Measurements from ENCODE around the gene ALDH1L2. TPM values are rescaled to one million over a fixed set of nuclear protein-coding genes. Genes with fewer than 3 reads are reported as not detected.
"Not testable (repeated sequence)": the region's sequence is repeated elsewhere in the genome, so short reads cannot be mapped to it uniquely, and the experiment has no call there.

Gene ALDH1L2
- total RNA-seq, 4 donors from 2014 or later = 2.1 to 9.1 (median 4.3) TPM

DNA sequence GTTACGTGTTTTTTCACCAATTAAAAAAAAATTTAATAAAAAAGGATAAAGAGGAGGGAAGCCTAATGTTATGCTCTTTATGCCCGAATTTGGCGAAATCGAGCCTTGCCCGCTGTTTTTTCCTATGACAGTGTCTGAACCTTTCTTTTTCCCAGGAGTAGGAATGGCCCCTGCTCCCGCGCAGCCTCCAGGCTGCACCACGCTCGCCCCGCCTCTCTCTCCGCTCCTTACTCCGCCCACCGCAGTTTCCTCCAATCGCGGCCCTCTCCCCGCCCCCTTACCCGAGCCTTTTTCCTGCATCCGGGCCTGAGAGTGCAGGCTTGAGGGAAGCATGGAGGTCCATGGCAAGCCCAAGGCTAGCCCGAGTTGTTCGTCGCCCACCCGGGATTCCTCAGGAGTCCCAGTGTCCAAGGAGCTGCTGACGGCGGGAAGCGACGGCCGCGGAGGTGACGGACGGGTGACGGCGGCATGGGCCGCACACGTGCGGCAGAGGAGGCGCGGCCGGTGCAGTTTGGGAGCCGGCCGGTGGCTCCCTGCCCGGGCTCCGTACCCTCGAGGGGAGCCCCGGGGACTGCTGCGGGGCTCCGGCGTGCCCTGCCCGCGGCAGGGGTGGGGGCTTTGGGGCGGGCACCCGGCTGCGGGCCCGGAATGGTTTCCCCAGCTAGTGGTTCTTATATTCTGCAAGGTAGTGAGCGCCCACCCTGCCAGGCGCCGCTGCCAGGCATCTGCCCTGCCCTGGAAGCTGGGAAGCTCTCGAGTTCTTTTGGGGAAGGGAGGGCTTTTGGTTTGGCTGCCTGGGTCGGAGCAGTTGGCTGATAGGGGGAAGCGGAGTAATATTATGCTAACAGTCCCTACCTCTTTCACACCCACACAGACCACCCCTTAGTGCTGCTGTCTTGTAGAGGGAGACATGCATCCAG is 98.0 kb downstream of the ALDH1L2 start, which contains the start of gene NOPCHAP1:
Gene NOPCHAP1 (plus strand): TSS at position 295 of the 920 bp plus-strand sequence. CDS start 37 bp downstream, at position 332.
- H3K9me3 ChIP-seq = no peaks in the 10 kb centered on the region
- H3K27ac ChIP-seq = peak within 1 kb of the TSS in 2 of 3 donors; percentile 54 to 60
- peak within 1 kb of the TSS; percentile 45 to 76 (median 73) for H3K4me3 ChIP-seq (replicated peaks in 1 of 3)
- WGBS, 2 donors = 0 to 1% methylated on average over 26 of the region's 59 CpGs
- H3K36me3 ChIP-seq = no peaks in the 10 kb centered on the region
- TF ChIP-seq CTCF (IDR thresholded peaks at IDR 0.05) (no peak), POLR2A (IDR thresholded peaks at IDR 0.05) (peak in 1 of 2 donors; percentile 92)
- intact Hi-C loops (cut with DNase I) = no loop called here
- peaks cover 10 to 13% of the 10 kb centered on the region in 2 donors for H3K4me1 ChIP-seq
- H3K27me3 ChIP-seq = no peaks in the 10 kb centered on the region
- DNase-seq = peak; percentile 96

DNA sequence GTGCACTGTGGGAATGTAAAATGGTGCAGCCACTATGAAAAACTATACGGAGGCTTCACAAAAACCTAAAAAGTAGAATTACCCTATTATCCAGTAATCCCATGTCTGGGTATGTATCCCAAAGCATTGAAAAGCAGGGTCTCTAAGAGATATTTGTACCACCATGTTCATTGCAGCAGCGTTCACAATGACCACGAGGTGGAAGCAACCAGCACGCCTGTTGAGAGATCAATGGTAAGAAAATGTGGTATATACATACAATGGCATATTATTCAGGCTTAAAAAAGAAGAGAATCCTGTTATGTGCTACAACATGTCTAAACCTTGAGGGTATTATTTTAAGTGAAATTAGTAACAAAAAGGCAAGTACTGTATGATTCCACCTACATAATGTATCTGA is 99.1 kb downstream of the ALDH1L2 start:
- H3K27ac ChIP-seq = no peak overlapping the region
- peaks cover 10 to 13% of the 10 kb centered on the region in 2 donors for H3K4me1 ChIP-seq
- 92 to 94% methylated on average over 4 of the region's 4 CpGs for WGBS, 2 donors
- H3K4me3 ChIP-seq (replicated peaks in 1 of 3) = no peak overlapping the region
- H3K27me3 ChIP-seq = no peaks in the 10 kb centered on the region
- no peak for DNase-seq
- TF ChIP-seq POLR2A (IDR thresholded peaks at IDR 0.05) (no peak), CTCF (IDR thresholded peaks at IDR 0.05) (no peak)
- intact Hi-C loops (cut with DNase I) = no loop called here
- no peaks in the 10 kb centered on the region for H3K36me3 ChIP-seq
- H3K9me3 ChIP-seq = no peaks in the 10 kb centered on the region

DNA sequence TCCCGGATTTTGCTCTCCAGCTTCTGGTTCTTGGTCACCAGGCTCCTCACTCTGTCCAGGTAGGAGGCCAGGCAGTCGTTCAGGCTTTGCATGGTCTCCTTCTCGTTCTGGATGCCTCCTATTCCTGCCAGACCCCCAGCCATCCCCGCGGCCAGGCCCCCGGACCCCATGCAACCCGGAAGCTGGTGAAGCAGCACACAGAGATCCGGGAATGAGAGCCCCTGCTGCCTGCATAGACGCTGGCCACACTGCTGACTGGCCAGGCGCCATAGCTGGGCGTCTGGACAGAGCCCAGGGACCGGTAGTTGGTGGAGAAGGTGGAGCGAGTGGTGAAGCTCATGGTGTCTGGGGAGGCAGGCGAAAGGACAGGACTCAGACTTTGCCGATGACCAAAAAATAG is 106.6 kb downstream of the ALDH1L2 start:
- intact Hi-C loops (cut with DNase I); DNase-seq; H3K27me3 ChIP-seq; H3K9me3 ChIP-seq; H3K27ac ChIP-seq; H3K4me1 ChIP-seq; H3K36me3 ChIP-seq; H3K4me3 ChIP-seq (replicated peaks in 1 of 3): not testable (repeated sequence)
- 91 to 94% methylated on average over 9 to 15 of the region's 15 CpGs for WGBS, 2 donors

GRCh38 chr12:104976703-104977102 is 107.6 kb downstream of the ALDH1L2 start:
- peak in 2 of 6 experiments; percentile 13 to 36 for TF ChIP-seq CTCF (IDR thresholded peaks at IDR 0.05)
- no peak for TF ChIP-seq POLR2A (IDR thresholded peaks at IDR 0.05)
- peak in 1 of 2 donors; percentile 28 for DNase-seq
- WGBS, 2 donors = 66 to 78% methylated on average over 5 to 8 of the region's 8 CpGs
- Histone ChIP-seq H3K27me3 (no peaks in the 10 kb centered on the region), H3K4me1 (no peaks in the 10 kb centered on the region), H3K27ac (no peak overlapping the region), H3K36me3 (no peaks in the 10 kb centered on the region), H3K4me3 (replicated peaks in 1 of 3) (no peak overlapping the region), H3K9me3 (no peaks in the 10 kb centered on the region)
- intact Hi-C loops (cut with DNase I) = no loop called here

DNA sequence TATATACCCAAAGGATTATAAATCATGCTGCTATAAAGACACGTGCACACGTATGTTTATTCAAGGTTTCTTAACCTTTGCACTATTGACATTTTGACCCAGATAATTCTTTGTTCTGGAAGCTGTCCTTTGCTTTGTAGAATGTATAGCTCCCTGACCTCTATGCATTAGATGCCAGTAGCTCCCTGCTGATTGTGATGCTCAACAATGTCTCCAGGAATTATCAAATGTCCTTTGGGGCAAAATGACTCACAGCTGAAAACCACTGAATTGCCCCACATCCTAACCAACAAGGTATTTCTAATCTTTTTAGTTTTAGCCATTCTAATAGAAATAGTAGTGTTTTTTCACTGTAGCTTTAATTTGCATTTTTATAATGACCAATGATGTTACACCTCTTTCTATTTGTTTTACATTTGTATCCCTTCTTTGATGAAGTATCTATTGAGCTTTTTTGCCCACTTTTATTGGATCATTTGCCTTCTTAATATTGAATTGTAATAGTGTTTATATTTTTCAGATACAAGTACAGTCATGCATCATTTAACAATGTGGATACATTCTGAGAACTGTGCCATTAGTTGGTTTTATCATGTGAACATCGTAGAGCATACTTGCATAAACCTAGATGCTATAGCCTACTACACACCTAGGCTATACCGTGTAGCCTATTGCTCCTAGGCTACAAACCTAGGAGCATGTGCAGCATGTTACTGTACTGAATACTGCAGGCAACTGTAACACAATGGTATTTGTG is 108.5 kb downstream of the ALDH1L2 start:
- no peak for DNase-seq
- Histone ChIP-seq H3K4me1 (no peaks in the 10 kb centered on the region), H3K36me3 (no peaks in the 10 kb centered on the region), H3K9me3 (no peaks in the 10 kb centered on the region), H3K4me3 (replicated peaks in 1 of 3) (no peak overlapping the region), H3K27me3 (no peaks in the 10 kb centered on the region), H3K27ac (no peak overlapping the region)
- intact Hi-C loops (cut with DNase I) = no loop called here
- no peak for TF ChIP-seq POLR2A (IDR thresholded peaks at IDR 0.05)
- no peak for TF ChIP-seq CTCF (IDR thresholded peaks at IDR 0.05)
- WGBS, 2 donors = 66 to 73% methylated on average over 4 of the region's 4 CpGs

Data from thyroid gland (tissue), 4 donors.